ENCODE measurements around the gene TGM5. TPM values are rescaled to one million over a fixed set of nuclear protein-coding genes. Genes with fewer than 3 reads are reported as not detected.

TGM5 gene
- total RNA-seq (0.42 TPM in 1 of 2 replicates, not detected in the other), polyA plus RNA-seq (not detected in 2 replicates), polyA minus RNA-seq (not detected in 2 replicates)
- not detected for total RNA-seq (2013)

GRCh38 chr15:43266834-43267233 lies at the start of gene TGM5:
Gene TGM5, minus strand, starts transcription at chr15:43266928. Its CDS starts 79 bp downstream, at chr15:43266849.
- CTCF ChIA-PET = interaction anchor here (0.6 to 4.2 kb wide), 4 partner anchors 19 to 1837 kb away, joined by 3 to 23 read pairs (median 7); no protein-coding TSS in a partner anchor

GRCh38 chr15:43314171-43314570 lies 47.4 kb upstream of the TGM5 start:
- 83% methylated on average over 2 of the region's 3 CpGs for WGBS (ENCODE audit: insufficient coverage)
- no peak overlapping the region for H3K27ac ChIP-seq (ENCODE audit: low read length in 2 of 2)
- H4K20me1 ChIP-seq (ENCODE audit: control insufficient read depth, insufficient read depth, low read length, poor library complexity, severe bottlenecking) = no peaks in the 10 kb centered on the region
- no peaks in the 10 kb centered on the region for H3K79me2 ChIP-seq (ENCODE audit: control insufficient read depth, insufficient read depth, low read length)
- no peak overlapping the region for H3K4me3 ChIP-seq (ENCODE audit: control extremely low read depth in 1 of 5, extremely low read depth in 1 of 5, insufficient read depth in 1 of 5, low read depth in 2 of 5, low read length in 4 of 5)
- no peak for DNase-seq
- no peak overlapping the region for H3K4me3 Mint-ChIP-seq
- H3K27me3 ChIP-seq (replicated peaks in 1 of 4; ENCODE audit: control extremely low read depth in 1 of 4, control insufficient read depth in 3 of 4, insufficient read depth in 4 of 4, low read length in 3 of 4) = peaks cover 0 to 27% (median 10%) of the 10 kb centered on the region in 4 experiments
- H3K9me3 ChIP-seq (ENCODE audit: control extremely low read depth in 1 of 3, control insufficient read depth in 2 of 3, insufficient read depth in 1 of 3, low read length in 2 of 3) = no peaks in the 10 kb centered on the region
- no peak overlapping the region for H3K9ac ChIP-seq (ENCODE audit: low read length)
- ChIA-PET CTCF (no interaction called here), POLR2A (no interaction called here)
- no peak for ATAC-seq (ENCODE audit: low read depth)
- H3K36me3 ChIP-seq (replicated peaks in 1 of 2; ENCODE audit: control extremely low read depth in 1 of 2, control insufficient read depth in 1 of 2, extremely low read depth in 1 of 2, insufficient read depth in 2 of 2, low read length in 1 of 2) = no peaks in the 10 kb centered on the region
- H3K4me2 ChIP-seq (replicated peaks; ENCODE audit: low read depth, low read length, poor library complexity, severe bottlenecking) = no peak overlapping the region
- no peak overlapping the region for H2AFZ ChIP-seq (ENCODE audit: insufficient read depth, low read depth, low read length, poor library complexity, severe bottlenecking)
- no peaks in the 10 kb centered on the region for H3K4me1 ChIP-seq (ENCODE audit: control insufficient read depth in 2 of 2, insufficient read depth in 2 of 2, low read length in 2 of 2)
- H3K27ac Mint-ChIP-seq = no peak overlapping the region
- H3K9me3 Mint-ChIP-seq (ENCODE audit: insufficient read depth) = no peaks in the 10 kb centered on the region
- H3K27me3 Mint-ChIP-seq = peaks cover 54% of the 10 kb centered on the region
- TF ChIP-seq EZH2 (IDR thresholded peaks at IDR 0.05; ENCODE audit: borderline replicate concordance, insufficient read depth, low read depth, low read length, poor library complexity, severe bottlenecking) (no peak), CTCF (IDR thresholded peaks at IDR 0.05) (no peak)
- intact Hi-C loops (cut with micrococcal nuclease) = no loop called here
- H3K4me1 Mint-ChIP-seq = no peaks in the 10 kb centered on the region

More at GRCh38 chr15:43266834-43267233, at the start of gene TGM5:
- no peaks in the 10 kb centered on the region for H3K36me3 ChIP-seq (replicated peaks in 1 of 2; ENCODE audit: control extremely low read depth in 1 of 2, control insufficient read depth in 1 of 2, extremely low read depth in 1 of 2, insufficient read depth in 2 of 2, low read length in 1 of 2)
- no peaks in the 10 kb centered on the region for H3K79me2 ChIP-seq (ENCODE audit: control insufficient read depth, insufficient read depth, low read length)
- Mint-ChIP-seq H3K27ac (no peak within 1 kb of the TSS), H3K4me1 (peaks cover 33% of the 10 kb centered on the region), H3K4me3 (no peak within 1 kb of the TSS), H3K27me3 (peaks cover 8% of the 10 kb centered on the region), H3K9me3 (ENCODE audit: insufficient read depth) (peaks cover under 1% of the 10 kb centered on the region)
- WGBS (ENCODE audit: insufficient coverage) = 95% methylated on average over 6 of the region's 8 CpGs
- no peak within 1 kb of the TSS for H3K4me2 ChIP-seq (replicated peaks; ENCODE audit: low read depth, low read length, poor library complexity, severe bottlenecking)
- no peak within 1 kb of the TSS for H3K27ac ChIP-seq (ENCODE audit: low read length in 2 of 2)
- no peak within 1 kb of the TSS for H3K9ac ChIP-seq (ENCODE audit: low read length)
- POLR2A ChIA-PET = interaction anchor here (0.6 kb wide), 1 partner anchor 528 kb away, joined by 3 read pairs; no protein-coding TSS in a partner anchor
- peaks cover 0 to 10% (median 0%) of the 10 kb centered on the region in 3 donors for H3K9me3 ChIP-seq (ENCODE audit: control extremely low read depth in 1 of 3, control insufficient read depth in 2 of 3, insufficient read depth in 1 of 3, low read length in 2 of 3)
- TF ChIP-seq CTCF (IDR thresholded peaks at IDR 0.05) (no peak), EZH2 (IDR thresholded peaks at IDR 0.05; ENCODE audit: borderline replicate concordance, insufficient read depth, low read depth, low read length, poor library complexity, severe bottlenecking) (no peak)
- H3K27me3 ChIP-seq (replicated peaks in 1 of 4; ENCODE audit: control extremely low read depth in 1 of 4, control insufficient read depth in 3 of 4, insufficient read depth in 4 of 4, low read length in 3 of 4) = no peaks in the 10 kb centered on the region
- intact Hi-C loops (cut with micrococcal nuclease) = no loop called here
- peaks cover 22 to 27% of the 10 kb centered on the region in 2 donors for H3K4me1 ChIP-seq (ENCODE audit: control insufficient read depth in 2 of 2, insufficient read depth in 2 of 2, low read length in 2 of 2)
- ATAC-seq (ENCODE audit: low read depth) (no peak), DNase-seq (no peak)
- no peak within 1 kb of the TSS for H3K4me3 ChIP-seq (ENCODE audit: control extremely low read depth in 1 of 5, extremely low read depth in 1 of 5, insufficient read depth in 1 of 5, low read depth in 2 of 5, low read length in 4 of 5)
- no peak within 1 kb of the TSS for H2AFZ ChIP-seq (ENCODE audit: insufficient read depth, low read depth, low read length, poor library complexity, severe bottlenecking)
- H4K20me1 ChIP-seq (ENCODE audit: control insufficient read depth, insufficient read depth, low read length, poor library complexity, severe bottlenecking) = no peaks in the 10 kb centered on the region
